GM13977 (cell line): ENCODE measurements around the gene CEL.
A peak's percentile ranks its signal among the peaks of the same experiment; 100 is the strongest.

Experiments
- DNase-seq: peaks from one replicate; pipeline ENCODE4 v3.0.0; 2012; ENCODE audit warnings: low spot score
- CTCF ChIP-seq: IDR thresholded peaks from 2 replicates; pipeline ENCODE4 v1.5.1; 2012; ENCODE audit warnings: mild to moderate bottlenecking, control low read depth; ENCODE audit not compliant: insufficient read depth; ENCODE audit errors: extremely low read depth, missing control alignments
- in situ Hi-C: fragments of 300-500 bp; cut with MboI; formaldehyde crosslinking; loops from one replicate; pipeline ENCODE4 v1.12.0; 2022; ENCODE audit warnings: low sequenced_read_pairs, low pct_unique_long_range_greater_than_20kb, mixed read lengths, inconsistent platforms; ENCODE audit not compliant: unreplicated experiment

Gene CEL

GRCh38 chr9:133051281-133051900 is 10.4 kb upstream of the CEL start:
- DNase-seq = no peak
- in situ Hi-C loops = no loop called here
- TF ChIP-seq CTCF = no peak

GRCh38 chr9:133051966-133052539 is 9.7 kb upstream of the CEL start:
- DNase-seq = no peak
- no peak for TF ChIP-seq CTCF
- in situ Hi-C loops = no loop called here

GRCh38 chr9:133054194-133054890 is 7.4 kb upstream of the CEL start:
- no peak for DNase-seq
- no peak for TF ChIP-seq CTCF
- in situ Hi-C loops = no loop called here

- TF ChIP-seq CTCF = no peak
- in situ Hi-C loops = no loop called here
- no peak for DNase-seq
Observed at GRCh38 chr9:133054966-133055365, 6.8 kb upstream of the CEL start.

- TF ChIP-seq CTCF = no peak
- DNase-seq = peak; percentile 11
- in situ Hi-C loops = no loop called here
Observed at GRCh38 chr9:133055788-133056420, 5.9 kb upstream of the CEL start.

GRCh38 chr9:133056533-133056932 is 5.2 kb upstream of the CEL start:
- in situ Hi-C loops = no loop called here
- DNase-seq = peak; percentile 21
- no peak for TF ChIP-seq CTCF
